ENCODE measurements around the gene BHLHA9.

The BHLHA9 gene

DNA sequence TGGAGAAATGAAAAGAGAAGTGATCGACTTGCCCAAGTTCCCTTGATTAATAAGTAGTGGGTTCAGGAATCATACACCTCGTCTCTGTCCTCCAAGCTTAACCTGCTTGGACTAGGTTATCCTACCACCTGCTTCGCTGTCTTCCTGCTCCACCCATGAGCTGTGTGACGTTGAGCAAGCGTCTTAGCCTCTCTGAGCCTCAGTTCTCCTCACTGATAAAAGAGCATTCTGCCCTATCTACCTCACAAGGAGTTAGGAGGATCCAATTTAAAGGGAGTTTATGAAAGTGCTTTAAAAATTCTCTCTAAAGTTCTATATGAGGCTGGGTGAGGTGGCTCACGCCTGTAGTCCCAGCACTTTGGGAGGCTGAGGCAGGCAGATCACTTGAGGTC is 9.5 kb upstream of the BHLHA9 start:
- no peaks in the 10 kb centered on the region for H3K27me3 ChIP-seq (ENCODE audit: low read depth, low read length)
- no peak overlapping the region for H3K9ac ChIP-seq (ENCODE audit: low read length)
- H3K4me1 ChIP-seq (ENCODE audit: low read length), result no peaks in the 10 kb centered on the region
- TF ChIP-seq, protein P1, sequence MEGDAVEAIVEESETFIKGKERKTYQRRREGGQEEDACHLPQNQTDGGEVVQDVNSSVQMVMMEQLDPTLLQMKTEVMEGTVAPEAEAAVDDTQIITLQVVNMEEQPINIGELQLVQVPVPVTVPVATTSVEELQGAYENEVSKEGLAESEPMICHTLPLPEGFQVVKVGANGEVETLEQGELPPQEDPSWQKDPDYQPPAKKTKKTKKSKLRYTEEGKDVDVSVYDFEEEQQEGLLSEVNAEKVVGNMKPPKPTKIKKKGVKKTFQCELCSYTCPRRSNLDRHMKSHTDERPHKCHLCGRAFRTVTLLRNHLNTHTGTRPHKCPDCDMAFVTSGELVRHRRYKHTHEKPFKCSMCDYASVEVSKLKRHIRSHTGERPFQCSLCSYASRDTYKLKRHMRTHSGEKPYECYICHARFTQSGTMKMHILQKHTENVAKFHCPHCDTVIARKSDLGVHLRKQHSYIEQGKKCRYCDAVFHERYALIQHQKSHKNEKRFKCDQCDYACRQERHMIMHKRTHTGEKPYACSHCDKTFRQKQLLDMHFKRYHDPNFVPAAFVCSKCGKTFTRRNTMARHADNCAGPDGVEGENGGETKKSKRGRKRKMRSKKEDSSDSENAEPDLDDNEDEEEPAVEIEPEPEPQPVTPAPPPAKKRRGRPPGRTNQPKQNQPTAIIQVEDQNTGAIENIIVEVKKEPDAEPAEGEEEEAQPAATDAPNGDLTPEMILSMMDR (IDR thresholded peaks at IDR 0.05; ENCODE audit: low read depth, low read length), result no peak
- TF ChIP-seq EZH2phosphoT487 (IDR thresholded peaks at IDR 0.05; ENCODE audit: low read depth), result no peak
- no peak overlapping the region for H3K4me3 ChIP-seq (ENCODE audit: low read length)
- H3K36me3 ChIP-seq (replicated peaks; ENCODE audit: low read depth, low read length), result no peaks in the 10 kb centered on the region
- H2AFZ ChIP-seq (ENCODE audit: low read depth, low read length), result no peak overlapping the region
- no peak overlapping the region for H3K27ac ChIP-seq (ENCODE audit: low read length)
- H3K4me2 ChIP-seq (ENCODE audit: low read length), result no peak overlapping the region
- H3K79me2 ChIP-seq (ENCODE audit: low read length), result no peaks in the 10 kb centered on the region
- H3K9me3 ChIP-seq (ENCODE audit: insufficient read depth, low read length), result no peaks in the 10 kb centered on the region
- H4K20me1 ChIP-seq (ENCODE audit: insufficient read depth, low read length), result no peaks in the 10 kb centered on the region

DNA sequence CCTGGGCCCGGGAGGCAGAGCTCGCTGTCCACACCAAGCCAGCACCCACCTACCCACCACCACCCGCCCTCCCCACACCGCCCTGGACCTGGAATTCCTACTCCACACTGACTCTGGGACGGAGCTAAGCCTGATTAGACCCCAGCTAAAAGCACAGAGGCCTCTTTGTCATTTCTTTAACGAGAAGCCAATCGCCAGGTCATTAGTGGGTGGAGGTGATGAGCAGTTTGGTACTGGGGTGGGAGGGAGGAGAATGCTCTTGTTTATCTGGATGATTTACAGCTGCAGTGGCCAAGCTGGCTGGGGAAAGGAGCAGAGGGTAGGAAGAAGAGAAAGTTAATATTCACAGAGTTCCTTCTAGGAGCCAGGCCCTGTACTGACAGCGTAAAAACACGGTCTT is 6.0 kb upstream of the BHLHA9 start:
- no peak overlapping the region for H3K9ac ChIP-seq (ENCODE audit: low read length)
- H3K4me2 ChIP-seq (ENCODE audit: low read length), result no peak overlapping the region
- no peak for TF ChIP-seq EZH2phosphoT487 (IDR thresholded peaks at IDR 0.05; ENCODE audit: low read depth)
- TF ChIP-seq, protein P1 (IDR thresholded peaks at IDR 0.05; ENCODE audit: low read depth, low read length), result no peak
- H3K27ac ChIP-seq (ENCODE audit: low read length), result no peak overlapping the region
- no peaks in the 10 kb centered on the region for H3K9me3 ChIP-seq (ENCODE audit: insufficient read depth, low read length)
- no peak overlapping the region for H3K4me3 ChIP-seq (ENCODE audit: low read length)
- H3K4me1 ChIP-seq (ENCODE audit: low read length), result peaks cover 5% of the 10 kb centered on the region; the same call in 1 of the 2 replicates
- H3K79me2 ChIP-seq (ENCODE audit: low read length), result no peaks in the 10 kb centered on the region
- H3K27me3 ChIP-seq (ENCODE audit: low read depth, low read length), result no peaks in the 10 kb centered on the region
- no peaks in the 10 kb centered on the region for H4K20me1 ChIP-seq (ENCODE audit: insufficient read depth, low read length)
- H2AFZ ChIP-seq (ENCODE audit: low read depth, low read length), result no peak overlapping the region
- no peaks in the 10 kb centered on the region for H3K36me3 ChIP-seq (replicated peaks; ENCODE audit: low read depth, low read length)

DNA sequence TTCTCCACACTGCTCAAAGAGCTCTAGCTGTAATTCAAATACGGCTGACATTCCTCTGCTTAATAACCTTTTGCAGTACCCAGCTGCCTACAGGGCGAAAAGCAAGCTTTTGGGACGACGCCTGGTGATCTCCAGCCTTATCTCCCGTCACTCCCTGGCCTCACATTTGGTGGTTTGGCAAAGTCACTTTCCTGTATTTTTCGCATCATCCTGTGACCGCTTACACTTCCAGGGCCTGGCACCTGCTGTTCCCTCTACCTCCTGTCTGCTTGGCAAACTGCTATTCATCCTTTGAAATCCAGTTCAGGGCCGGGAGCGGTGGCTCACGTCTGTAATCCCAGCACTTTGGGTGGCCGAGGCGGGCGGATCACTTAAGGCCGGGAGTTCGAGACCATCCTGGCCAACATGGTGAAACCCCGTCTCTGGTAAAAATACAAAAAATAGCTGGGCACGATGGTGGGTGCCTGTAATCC is 2.7 kb upstream of the BHLHA9 start:
- TF ChIP-seq, protein P1 (IDR thresholded peaks at IDR 0.05; ENCODE audit: low read depth, low read length), result no peak
- TF ChIP-seq EZH2phosphoT487 (IDR thresholded peaks at IDR 0.05; ENCODE audit: low read depth), result no peak
- Histone ChIP-seq H3K27me3 (ENCODE audit: low read depth, low read length) (no peaks in the 10 kb centered on the region), H3K4me3 (ENCODE audit: low read length) (peak overlapping the region; percentile 83), H3K4me2 (ENCODE audit: low read length) (peak overlapping the region; percentile 87), H3K79me2 (ENCODE audit: low read length) (no peaks in the 10 kb centered on the region), H3K27ac (ENCODE audit: low read length) (0 out of 2 replicates have a peak overlapping the region, but pooled peaks have one; percentile 15), H2AFZ (ENCODE audit: low read depth, low read length) (peak overlapping the region; percentile 71; the same call in 1 of the 2 replicates), H3K9me3 (ENCODE audit: insufficient read depth, low read length) (no peaks in the 10 kb centered on the region), H3K9ac (ENCODE audit: low read length) (peak overlapping the region; percentile 75), H3K4me1 (ENCODE audit: low read length) (peaks cover 5% of the 10 kb centered on the region; the same call in 1 of the 2 replicates), H3K36me3 (replicated peaks; ENCODE audit: low read depth, low read length) (no peaks in the 10 kb centered on the region), H4K20me1 (ENCODE audit: insufficient read depth, low read length) (no peaks in the 10 kb centered on the region)

DNA sequence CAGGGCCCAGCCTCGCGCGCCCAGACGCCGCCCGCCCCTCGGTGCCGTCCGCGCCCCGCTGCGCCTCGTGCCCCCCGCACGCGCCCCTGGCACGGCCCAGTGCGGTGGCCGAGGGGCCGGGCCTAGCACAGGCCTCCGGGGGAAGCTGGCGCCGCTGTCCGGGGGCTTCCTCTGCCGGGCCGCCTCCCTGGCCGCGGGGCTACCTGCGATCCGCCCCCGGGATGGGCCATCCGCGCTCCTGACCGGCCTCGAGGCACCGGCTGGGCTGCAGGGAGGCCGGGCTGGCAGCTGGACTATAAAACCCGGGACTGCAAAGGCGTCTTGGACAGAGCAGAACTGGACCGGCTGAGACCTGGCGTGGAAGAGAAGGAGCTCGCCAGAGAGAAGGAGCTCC is 783 bp downstream of the BHLHA9 start:
- no peaks in the 10 kb centered on the region for H3K79me2 ChIP-seq (ENCODE audit: low read length)
- H3K36me3 ChIP-seq (replicated peaks; ENCODE audit: low read depth, low read length), result no peaks in the 10 kb centered on the region
- H3K9me3 ChIP-seq (ENCODE audit: insufficient read depth, low read length), result no peaks in the 10 kb centered on the region
- H3K4me2 ChIP-seq (ENCODE audit: low read length), result no peak overlapping the region
- no peak for TF ChIP-seq EZH2phosphoT487 (IDR thresholded peaks at IDR 0.05; ENCODE audit: low read depth)
- TF ChIP-seq, protein P1 (IDR thresholded peaks at IDR 0.05; ENCODE audit: low read depth, low read length), result no peak
- H3K27ac ChIP-seq (ENCODE audit: low read length), result no peak overlapping the region
- no peak overlapping the region for H2AFZ ChIP-seq (ENCODE audit: low read depth, low read length)
- no peaks in the 10 kb centered on the region for H4K20me1 ChIP-seq (ENCODE audit: insufficient read depth, low read length)
- H3K27me3 ChIP-seq (ENCODE audit: low read depth, low read length), result no peaks in the 10 kb centered on the region
- H3K9ac ChIP-seq (ENCODE audit: low read length), result no peak overlapping the region
- H3K4me1 ChIP-seq (ENCODE audit: low read length), result peaks cover 5% of the 10 kb centered on the region; the same call in 1 of the 2 replicates
- H3K4me3 ChIP-seq (ENCODE audit: low read length), result no peak overlapping the region
